HEK293 (cell line): Measurements from ENCODE around the gene ESPL1.
A peak's percentile ranks its signal among the peaks of the same experiment; 100 is the strongest.
"Not testable (repeated sequence)": the region's sequence is repeated elsewhere in the genome, so short reads cannot be mapped to it uniquely, and the experiment has no call there.

Experiments
- CTCF ChIA-PET: fragments of 350-600 bp; formaldehyde crosslinking; extraction: SDS; loops from one replicate; lab custom pipeline; 2021; ENCODE audit warnings: antibody characterized with exemption; lab: Yijun Ruan, JAX
- POLR2A ChIA-PET: fragments of 300-600 bp; formaldehyde crosslinking; extraction: SDS; loops from one replicate; lab custom pipeline; 2020; ENCODE audit warnings: antibody characterized with exemption, inconsistent platforms; lab: Yijun Ruan, JAX
- H3K27ac ChIP-seq: fragments of 200-500 bp; sonication (Bioruptor generic); 2 replicates; pipeline ENCODE4 v1.5.1; 2014; ENCODE audit warnings: low read depth, low read length, control low read depth, inconsistent platforms; ENCODE audit errors: extremely low read depth
- H3K36me3 ChIP-seq, 2 experiments: fragments of 200-500 bp in 1 of 2; sonication (Bioruptor generic) in 1 of 2; 1 replicate in 1 of 2; 2 replicates in 1 of 2; pipeline ENCODE4 v1.5.1; 2014 to 2017; ENCODE audit warnings: inconsistent platforms in 2 of 2, low read length in 2 of 2; ENCODE audit not compliant: control insufficient read depth in 2 of 2, insufficient read depth in 1 of 2
- H3K4me1 ChIP-seq: fragments of 200-500 bp; sonication (Bioruptor generic); 2 replicates; pipeline ENCODE4 v1.5.1; 2014; ENCODE audit warnings: mild to moderate bottlenecking, low read length, inconsistent platforms; ENCODE audit not compliant: control insufficient read depth, insufficient read depth
- H3K4me3 ChIP-seq: 2 replicates; pipeline ENCODE4 v1.5.1; 2011; ENCODE audit warnings: low read depth, mild to moderate bottlenecking, control low read depth, low read length, moderate library complexity
- H3K9me3 ChIP-seq: fragments of 200-500 bp; sonication (Bioruptor generic); 2 replicates; pipeline ENCODE4 v1.5.1; 2014; ENCODE audit warnings: low read depth, low read length, inconsistent platforms; ENCODE audit not compliant: control insufficient read depth, insufficient read depth
- CTCF ChIP-seq: fragments of 450-650 bp; formaldehyde crosslinking; IDR thresholded peaks from 2 replicates; pipeline ENCODE4 v1.5.1; 2016; ENCODE audit warnings: missing biosample characterization, missing genetic modification characterization
- KLF8 ChIP-seq: fragments of 450-650 bp; formaldehyde crosslinking; IDR thresholded peaks from 2 replicates; pipeline ENCODE4 v1.5.1; 2016; ENCODE audit warnings: missing biosample characterization, missing genetic modification characterization
- OVOL3 ChIP-seq: fragments of 450-650 bp; formaldehyde crosslinking; IDR thresholded peaks from 2 replicates; pipeline ENCODE4 v1.5.1; 2016; ENCODE audit warnings: missing biosample characterization, missing genetic modification characterization
- SALL2 ChIP-seq: fragments of 450-650 bp; formaldehyde crosslinking; IDR thresholded peaks from 2 replicates; pipeline ENCODE4 v1.5.0; 2017; ENCODE audit warnings: missing biosample characterization, mild to moderate bottlenecking, missing genetic modification characterization, borderline replicate concordance
- ZFP3 ChIP-seq: fragments of 450-650 bp; formaldehyde crosslinking; IDR thresholded peaks from 2 replicates; pipeline ENCODE4 v1.5.1; 2016; ENCODE audit warnings: low read depth, missing biosample characterization, missing genetic modification characterization
- ZNF10 ChIP-seq: fragments of 450-650 bp; formaldehyde crosslinking; IDR thresholded peaks from 2 replicates; pipeline ENCODE4 v1.5.1; 2017; ENCODE audit warnings: missing biosample characterization, missing genetic modification characterization
- ZNF121 ChIP-seq: fragments of 450-650 bp; formaldehyde crosslinking; IDR thresholded peaks from 2 replicates; pipeline ENCODE4 v1.5.1; 2016; ENCODE audit warnings: missing biosample characterization, missing genetic modification characterization
- ZNF169 ChIP-seq: fragments of 450-650 bp; formaldehyde crosslinking; IDR thresholded peaks from 2 replicates; pipeline ENCODE4 v1.5.1; 2016; ENCODE audit warnings: missing biosample characterization, missing genetic modification characterization
- ZNF184 ChIP-seq: fragments of 450-650 bp; IDR thresholded peaks from 2 replicates; pipeline ENCODE4 v1.5.1; 2018; ENCODE audit warnings: missing biosample characterization, mild to moderate bottlenecking, missing genetic modification characterization
- ZNF211 ChIP-seq: fragments of 450-650 bp; formaldehyde crosslinking; IDR thresholded peaks from 2 replicates; pipeline ENCODE4 v1.5.1; 2016; ENCODE audit warnings: low read depth, missing biosample characterization, missing genetic modification characterization
- ZNF274 ChIP-seq, 2 experiments: fragments of 200-500 bp in 1 of 2; fragments of 450-650 bp in 1 of 2; sonication (Bioruptor generic) in 1 of 2; formaldehyde crosslinking in 1 of 2; IDR thresholded peaks; 2 replicates each; pipeline versions ENCODE4 v1.5.1 to v1.6.1; 2014 to 2016; ENCODE audit warnings: borderline replicate concordance in 1 of 2, inconsistent platforms in 1 of 2, low read length in 1 of 2, missing biosample characterization in 1 of 2, missing genetic modification characterization in 1 of 2
- ZNF302 ChIP-seq: fragments of 450-650 bp; formaldehyde crosslinking; IDR thresholded peaks from 2 replicates; pipeline ENCODE4 v1.5.1; 2016; ENCODE audit warnings: missing biosample characterization, missing genetic modification characterization, low read depth
- ZNF311 ChIP-seq: fragments of 450-650 bp; formaldehyde crosslinking; IDR thresholded peaks from 2 replicates; pipeline ENCODE4 v1.5.1; 2017; ENCODE audit warnings: missing biosample characterization, missing genetic modification characterization, borderline replicate concordance
- ZNF335 ChIP-seq: fragments of 450-650 bp; formaldehyde crosslinking; conservative IDR thresholded peaks from 2 replicates; pipeline ENCODE4 v1.5.1; 2016; ENCODE audit warnings: missing biosample characterization, missing genetic modification characterization
- ZNF404 ChIP-seq: fragments of 450-650 bp; formaldehyde crosslinking; IDR thresholded peaks from 2 replicates; pipeline ENCODE4 v1.5.1; 2017; ENCODE audit warnings: missing biosample characterization, missing genetic modification characterization
- ZNF514 ChIP-seq: fragments of 450-650 bp; formaldehyde crosslinking; IDR thresholded peaks from 2 replicates; pipeline ENCODE4 v1.5.1; 2016; ENCODE audit warnings: missing biosample characterization, missing genetic modification characterization
- ZNF529 ChIP-seq: fragments of 450-650 bp; formaldehyde crosslinking; IDR thresholded peaks from 2 replicates; pipeline ENCODE4 v1.5.1; 2017; ENCODE audit warnings: missing genetic modification characterization, missing biosample characterization; ENCODE audit not compliant: insufficient replicate concordance
- ZNF558 ChIP-seq: fragments of 450-650 bp; formaldehyde crosslinking; IDR thresholded peaks from 2 replicates; pipeline ENCODE4 v1.5.1; 2016; ENCODE audit warnings: missing biosample characterization, missing genetic modification characterization
- ZNF571 ChIP-seq: fragments of 450-650 bp; formaldehyde crosslinking; IDR thresholded peaks from 2 replicates; pipeline ENCODE4 v1.5.0; 2017; ENCODE audit warnings: missing biosample characterization, missing genetic modification characterization
- ZNF580 ChIP-seq: fragments of 450-650 bp; formaldehyde crosslinking; IDR thresholded peaks from 2 replicates; pipeline ENCODE4 v1.5.1; 2016; ENCODE audit warnings: missing biosample characterization, missing genetic modification characterization
- ZNF596 ChIP-seq: fragments of 450-650 bp; IDR thresholded peaks from 2 replicates; pipeline ENCODE4 v1.5.0; 2018; ENCODE audit warnings: missing biosample characterization, mild to moderate bottlenecking, missing genetic modification characterization, moderate library complexity
- ZNF692 ChIP-seq: fragments of 450-650 bp; formaldehyde crosslinking; IDR thresholded peaks from 2 replicates; pipeline ENCODE4 v1.5.1; 2016; ENCODE audit warnings: missing biosample characterization, missing genetic modification characterization
- ZNF701 ChIP-seq: fragments of 450-650 bp; formaldehyde crosslinking; IDR thresholded peaks from 2 replicates; pipeline ENCODE4 v1.5.1; 2016; ENCODE audit warnings: missing biosample characterization, missing genetic modification characterization
- ZSCAN4 ChIP-seq: fragments of 450-650 bp; formaldehyde crosslinking; IDR thresholded peaks from 2 replicates; pipeline ENCODE4 v1.5.1; 2017; ENCODE audit warnings: missing biosample characterization, missing genetic modification characterization

The ESPL1 gene

GRCh38 chr12:53328043-53328435, 59.9 kb downstream of the ESPL1 start (continued):
- TF ChIP-seq ZNF274 (IDR thresholded peaks at IDR 0.05; ENCODE audit: low read length) (no peak), ZNF274 (tag by site-specific recombination; IDR thresholded peaks at IDR 0.05; ENCODE audit: borderline replicate concordance) (no peak), ZNF335 (tag by site-specific recombination) (no peak), ZNF596 (tag by site-specific recombination) (no peak), ZNF10 (tag by site-specific recombination) (no peak)

- Histone ChIP-seq H3K4me1 (no peaks in the 10 kb centered on the region), H3K9me3 (no peaks in the 10 kb centered on the region), H3K4me3 (no peak overlapping the region), H3K27ac (no peak overlapping the region), H3K36me3 (no peaks in the 10 kb centered on the region)
- TF ChIP-seq CTCF (tag by site-specific recombination), result no peak
- TF ChIP-seq ZNF311 (tag by site-specific recombination), result no peak
- no peak for TF ChIP-seq ZNF404 (tag by site-specific recombination)
- POLR2A ChIA-PET, result interaction anchor here (1.4 kb wide), 1 partner anchor 9 kb away, joined by 5 read pairs; the partner anchor contains the start of gene AAAS
- CTCF ChIA-PET, result interaction anchor here (0.6 to 12.7 kb wide), 4 partner anchors 8 to 22 kb away, joined by 3 to 156 read pairs (median 4); no protein-coding TSS in a partner anchor
Measured at GRCh38 chr12:53330671-53331070, 62.6 kb downstream of the ESPL1 start.

- not testable (repeated sequence) for H3K4me3 ChIP-seq, H3K36me3 ChIP-seq, H3K9me3 ChIP-seq, H3K4me1 ChIP-seq, H3K27ac ChIP-seq
- ChIA-PET POLR2A (interaction anchor here (1.1 to 2.4 kb wide), 2 partner anchors 11 to 48 kb away, joined by 3 to 7 read pairs; partner anchors contain the start of genes AAAS and SP1), CTCF (interaction anchor here (1.0 to 12.7 kb wide), 3 partner anchors 9 to 177 kb away, joined by 3 to 156 read pairs (median 3); no protein-coding TSS in a partner anchor)
- TF ChIP-seq ZNF121 (tag by site-specific recombination), result peak; percentile 98
Measured at GRCh38 chr12:53332339-53332738, 64.2 kb downstream of the ESPL1 start.

GRCh38 chr12:53332744-53333143, 64.6 kb downstream of the ESPL1 start:
- Histone ChIP-seq H3K4me3 (no peak overlapping the region), H3K9me3 (no peaks in the 10 kb centered on the region), H3K4me1 (no peaks in the 10 kb centered on the region), H3K36me3 (no peaks in the 10 kb centered on the region), H3K27ac (no peak overlapping the region)
- TF ChIP-seq ZNF692 (tag by site-specific recombination), result no peak
- TF ChIP-seq OVOL3 (tag by site-specific recombination), result no peak
- TF ChIP-seq ZNF558 (tag by site-specific recombination), result no peak
- TF ChIP-seq ZNF580 (tag by site-specific recombination), result no peak
- no peak for TF ChIP-seq ZNF701
- no peak for TF ChIP-seq ZNF169 (tag by site-specific recombination)
- no peak for TF ChIP-seq ZSCAN4 (tag by site-specific recombination)
- TF ChIP-seq ZNF184 (tag by site-specific recombination), result no peak
- no peak for TF ChIP-seq ZNF10 (tag by site-specific recombination)
- TF ChIP-seq KLF8 (tag by site-specific recombination), result no peak
- TF ChIP-seq ZNF529 (tag by site-specific recombination), result no peak
- no peak for TF ChIP-seq ZNF514 (tag by site-specific recombination)
- no peak for TF ChIP-seq ZNF211 (tag by site-specific recombination)
- TF ChIP-seq ZNF302, result no peak
- no peak for TF ChIP-seq ZFP3 (tag by site-specific recombination)
- no peak for TF ChIP-seq ZNF571 (tag by site-specific recombination)
- TF ChIP-seq SALL2 (tag by site-specific recombination), result no peak
- ChIA-PET POLR2A (interaction anchor here (0.6 to 2.4 kb wide), 3 partner anchors 11 to 86 kb away, joined by 3 to 7 read pairs (median 7); partner anchors contain the start of genes AAAS and SP1), CTCF (interaction anchor here (1.0 to 12.7 kb wide), 2 partner anchors 11 to 177 kb away, joined by 3 to 156 read pairs; no protein-coding TSS in a partner anchor)
